B cell (primary cell): ENCODE data around the gene ZEB2. TPM values are rescaled to one million over a fixed set of nuclear protein-coding genes. Genes with fewer than 3 reads are reported as not detected.

ENCODE experiments used
- ATAC-seq: fragments of 200-7000 bp; cut with Tn5 transposase; one replicate; pipeline ENCODE4 v1.10.0; 2021; ENCODE audit warnings: low read depth, mild to moderate bottlenecking, moderate number of reproducible peaks, moderate library complexity
- CTCF ChIA-PET: fragments of 350-600 bp; sonication (Branson Sonifier 250); formaldehyde crosslinking; loops from one replicate; lab custom pipeline; 2021; ENCODE audit warnings: antibody characterized with exemption, inconsistent platforms; lab: Charles Lee
- POLR2A ChIA-PET: fragments of 350-600 bp; sonication (Branson Sonifier 250); formaldehyde crosslinking; loops from one replicate; lab custom pipeline; 2021; ENCODE audit warnings: antibody characterized with exemption; lab: Charles Lee
- DNase-seq: peaks from one replicate; pipeline ENCODE4 v3.0.0; 2013
- H2AFZ ChIP-seq: 2 replicates; pipeline ENCODE4 v1.6.1; 2012; ENCODE audit warnings: mild to moderate bottlenecking, low read depth, low read length; ENCODE audit not compliant: insufficient read depth, poor library complexity, severe bottlenecking
- H3K27ac ChIP-seq, 2 donors: 1 replicate in 1 of 2; 2 replicates in 1 of 2; pipeline ENCODE4 v1.5.1; 2012 to 2013; ENCODE audit warnings: low read length in 2 of 2, mild to moderate bottlenecking in 2 of 2, moderate library complexity in 1 of 2
- H3K27me3 ChIP-seq, 4 experiments: fragments of 200-600 bp in 1 of 4; sonication (generic) in 1 of 4; replicated peaks in 1 of 4; 1 replicate in 2 of 4; 2 replicates in 2 of 4; pipeline versions ENCODE4 v1.6.1 to v1.7.0; 2013 to 2016; ENCODE audit warnings: low read length in 3 of 4, mild to moderate bottlenecking in 2 of 4, mixed read lengths in 1 of 4, moderate library complexity in 1 of 4; ENCODE audit not compliant: insufficient read depth in 4 of 4, control insufficient read depth in 3 of 4; ENCODE audit errors: control extremely low read depth in 1 of 4
- H3K36me3 ChIP-seq, 2 experiments: replicated peaks in 1 of 2; 1 replicate in 1 of 2; 2 replicates in 1 of 2; pipeline versions ENCODE4 v1.6.1 to v1.7.1; 2013; ENCODE audit warnings: low read length in 1 of 2; ENCODE audit not compliant: insufficient read depth in 2 of 2, control insufficient read depth in 1 of 2; ENCODE audit errors: control extremely low read depth in 1 of 2, extremely low read depth in 1 of 2
- H3K4me1 ChIP-seq, 2 donors: fragments of 200-600 bp in 1 of 2; sonication (generic) in 1 of 2; 1 replicate in 1 of 2; 2 replicates in 1 of 2; pipeline versions ENCODE4 v1.5.1 to v1.6.1; 2013 to 2017; ENCODE audit warnings: low read length in 2 of 2; ENCODE audit not compliant: control insufficient read depth in 2 of 2, insufficient read depth in 2 of 2
- H3K4me2 ChIP-seq: replicated peaks from 2 replicates; pipeline ENCODE3; 2012; ENCODE audit warnings: mild to moderate bottlenecking, low read depth, low read length; ENCODE audit not compliant: poor library complexity, severe bottlenecking
- H3K4me3 ChIP-seq, 5 experiments: fragments of 200-600 bp in 1 of 5; sonication (generic) in 1 of 5; 1 replicate in 3 of 5; 2 replicates in 2 of 5; pipeline versions ENCODE4 v1.5.1 to v1.7.0; 2011 to 2016; ENCODE audit warnings: low read length in 4 of 5, mild to moderate bottlenecking in 4 of 5, low read depth in 2 of 5, control low read depth in 1 of 5, moderate library complexity in 1 of 5; ENCODE audit not compliant: insufficient read depth in 1 of 5; ENCODE audit errors: control extremely low read depth in 1 of 5, extremely low read depth in 1 of 5
- H3K79me2 ChIP-seq: fragments of 200-600 bp; sonication (generic); one replicate; pipeline ENCODE4 v1.6.0; 2016; ENCODE audit warnings: low read length; ENCODE audit not compliant: control insufficient read depth, insufficient read depth
- H3K9ac ChIP-seq: fragments of 200-600 bp; sonication (generic); 2 replicates; pipeline ENCODE4 v1.6.1; 2017; ENCODE audit warnings: mild to moderate bottlenecking, low read length, moderate library complexity
- H3K9me3 ChIP-seq, 3 donors: one replicate each; pipeline versions ENCODE4 v1.6.1 to v1.7.1; 2013; ENCODE audit warnings: low read length in 2 of 3; ENCODE audit not compliant: control insufficient read depth in 2 of 3, insufficient read depth in 1 of 3; ENCODE audit errors: control extremely low read depth in 1 of 3
- H4K20me1 ChIP-seq: 2 replicates; pipeline ENCODE4 v1.6.0; 2012; ENCODE audit warnings: mild to moderate bottlenecking, low read length; ENCODE audit not compliant: insufficient read depth, control insufficient read depth, poor library complexity, severe bottlenecking
- H3K27ac Mint-ChIP-seq: one replicate; pipeline ENCODE4 v1.8.0; 2021; ENCODE audit warnings: mixed read lengths
- H3K27me3 Mint-ChIP-seq: one replicate; pipeline ENCODE4 v1.8.0; 2021; ENCODE audit warnings: mixed read lengths
- H3K4me1 Mint-ChIP-seq: one replicate; pipeline ENCODE4 v1.8.0; 2021; ENCODE audit warnings: mixed read lengths
- H3K4me3 Mint-ChIP-seq: one replicate; pipeline ENCODE4 v1.8.0; 2021; ENCODE audit warnings: mixed read lengths
- H3K9me3 Mint-ChIP-seq: one replicate; pipeline ENCODE4 v1.8.0; 2022; ENCODE audit warnings: mixed read lengths; ENCODE audit not compliant: insufficient read depth
- CTCF ChIP-seq: fragments of 200-600 bp; IDR thresholded peaks from one replicate; pipeline ENCODE4 v1.8.0; 2022; ENCODE audit warnings: antibody characterized with exemption, mild to moderate bottlenecking
- EZH2 ChIP-seq: IDR thresholded peaks from 2 replicates; pipeline ENCODE4 v1.6.1; 2012; ENCODE audit warnings: borderline replicate concordance, low read depth, mild to moderate bottlenecking, moderate library complexity, low read length; ENCODE audit not compliant: insufficient read depth, poor library complexity, severe bottlenecking
- WGBS: methylation state at CpG from one replicate; pipeline ENCODE4 v1.1.5; 2013; ENCODE audit warnings: missing lambda C conversion rate; ENCODE audit not compliant: insufficient coverage; 5-methylcytosine and 5-hydroxymethylcytosine counted together
- intact Hi-C: fragments of 100-400 bp; cut with micrococcal nuclease; formaldehyde crosslinking; loops from one replicate; pipeline ENCODE4 v1.10.0; 2022
- polyA plus RNA-seq: library from polyadenylated mRNA; depleted of rRNA; stranded (reverse); fragments of >200 nt; gene quantifications from 2 replicates; pipeline ENCODE4 v1.2.3, GENCODE V29; 2012
- total RNA-seq, 2 donors: library from RNA; stranded (reverse); fragments of 120-200 nt in 1 of 2; gene quantifications; 1 replicate in 1 of 2; 2 replicates in 1 of 2; pipeline versions ENCODE4 v1.2.3 to v1.2.4, GENCODE V29; 2013 to 2022

The ZEB2 gene
- total and polyA plus RNA-seq, 2 donors (not counting 1 experiment from before 2014, with no cell fraction given) = 56.3 to 217 TPM

- ATAC-seq (no peak), DNase-seq (no peak)
- Mint-ChIP-seq H3K4me1 (peaks cover 52% of the 10 kb centered on the region), H3K27ac (no peak overlapping the region), H3K9me3 (no peaks in the 10 kb centered on the region), H3K27me3 (no peaks in the 10 kb centered on the region), H3K4me3 (no peak overlapping the region)
- TF ChIP-seq EZH2 (no peak), CTCF (no peak)
- no peak overlapping the region for H3K27ac ChIP-seq
- H3K4me2 ChIP-seq = no peak overlapping the region
- peaks cover 0 to 16% of the 10 kb centered on the region in 2 experiments for H3K36me3 ChIP-seq
- no peak overlapping the region for H3K4me3 ChIP-seq
- H4K20me1 ChIP-seq = peaks cover 66% of the 10 kb centered on the region
- H3K9me3 ChIP-seq = no peaks in the 10 kb centered on the region
- H3K79me2 ChIP-seq = peaks cover 98% of the 10 kb centered on the region
- H3K4me1 ChIP-seq = peaks cover 13 to 26% of the 10 kb centered on the region in 2 donors
- no peaks in the 10 kb centered on the region for H3K27me3 ChIP-seq
- 91% methylated on average over 7 of the region's 9 CpGs for WGBS
- intact Hi-C loops = loop anchor here (5.0 kb wide), 1 partner anchor 42 kb away; no protein-coding TSS in a partner anchor
- H2AFZ ChIP-seq = no peak overlapping the region
- no peak overlapping the region for H3K9ac ChIP-seq
- POLR2A ChIA-PET = no interaction called here
- CTCF ChIA-PET = interaction anchor here (1.5 kb wide), 1 partner anchor 14 kb away, joined by 4 read pairs; no protein-coding TSS in a partner anchor
Measured at GRCh38 chr2:144465749-144466148, 54.2 kb downstream of the ZEB2 start.

GRCh38 chr2:144464730-144465129 is 55.2 kb downstream of the ZEB2 start:
- H3K4me1 ChIP-seq = peaks cover 9 to 28% of the 10 kb centered on the region in 2 donors
- TF ChIP-seq CTCF = no peak
- TF ChIP-seq EZH2 = no peak
- WGBS = 100% methylated on average over 1 of the region's 5 CpGs
- H3K79me2 ChIP-seq = peaks cover 97% of the 10 kb centered on the region
- H3K27me3 ChIP-seq = no peaks in the 10 kb centered on the region
- CTCF ChIA-PET = no interaction called here
- Mint-ChIP-seq H3K9me3 (no peaks in the 10 kb centered on the region), H3K4me3 (no peak overlapping the region), H3K27ac (no peak overlapping the region), H3K27me3 (no peaks in the 10 kb centered on the region), H3K4me1 (peaks cover 57% of the 10 kb centered on the region)
- peaks cover 69% of the 10 kb centered on the region for H4K20me1 ChIP-seq
- no peak overlapping the region for H3K4me3 ChIP-seq
- H3K27ac ChIP-seq = no peak overlapping the region
- H2AFZ ChIP-seq = no peak overlapping the region
- DNase-seq = no peak
- H3K9ac ChIP-seq = no peak overlapping the region
- no peaks in the 10 kb centered on the region for H3K9me3 ChIP-seq
- intact Hi-C loops = loop anchor here (5.0 kb wide), 1 partner anchor 43 kb away; no protein-coding TSS in a partner anchor
- POLR2A ChIA-PET = no interaction called here
- H3K4me2 ChIP-seq = no peak overlapping the region
- peaks cover 0 to 11% of the 10 kb centered on the region in 2 experiments for H3K36me3 ChIP-seq
- no peak for ATAC-seq
